ENCODE measurements around the gene SOCS6. TPM values are rescaled to one million over a fixed set of nuclear protein-coding genes. Genes with fewer than 3 reads are reported as not detected.
A peak's percentile ranks its signal among the peaks of the same experiment; 100 is the strongest.

The SOCS6 gene
- total RNA-seq, 2 experiments from 2014 or later = 1.7 to 2.1 TPM

GRCh38 chr18:70330887-70331286 is 42.0 kb downstream of the SOCS6 start:
- Mint-ChIP-seq H3K4me1 (peaks cover 2% of the 10 kb centered on the region), H3K27ac (no peak overlapping the region), H3K36me3 (ENCODE audit: low read depth) (peaks cover 2% of the 10 kb centered on the region), H3K4me3 (no peak overlapping the region), H3K9me3 (ENCODE audit: low read depth) (peaks cover 5% of the 10 kb centered on the region), H3K27me3 (no peaks in the 10 kb centered on the region)
- ATAC-seq (no peak), DNase-seq (no peak)
- POLR2A ChIA-PET = no interaction called here
- intact Hi-C loops (cut with DNase I, micrococcal nuclease) = no loop called here
- CTCF ChIA-PET = no interaction called here

- intact Hi-C loops (cut with DNase I, micrococcal nuclease) = no loop called here
- no peak overlapping the region for H3K4me3 Mint-ChIP-seq
- H3K9me3 Mint-ChIP-seq (ENCODE audit: low read depth) = peaks cover 5% of the 10 kb centered on the region
- CTCF ChIA-PET = no interaction called here
- H3K4me1 Mint-ChIP-seq = peaks cover 2% of the 10 kb centered on the region
- DNase-seq (no peak), ATAC-seq (no peak)
- H3K27ac Mint-ChIP-seq = no peak overlapping the region
- POLR2A ChIA-PET = no interaction called here
- no peaks in the 10 kb centered on the region for H3K36me3 Mint-ChIP-seq (ENCODE audit: low read depth)
- H3K27me3 Mint-ChIP-seq = no peaks in the 10 kb centered on the region
Observed at GRCh38 chr18:70331456-70332097, 42.7 kb downstream of the SOCS6 start.

- ChIA-PET CTCF (no interaction called here), POLR2A (no interaction called here)
- H3K4me1 Mint-ChIP-seq = peaks cover 2% of the 10 kb centered on the region
- ATAC-seq = no peak
- H3K27me3 Mint-ChIP-seq = no peaks in the 10 kb centered on the region
- no peaks in the 10 kb centered on the region for H3K36me3 Mint-ChIP-seq (ENCODE audit: low read depth)
- intact Hi-C loops (cut with DNase I, micrococcal nuclease) = no loop called here
- DNase-seq = no peak
- no peak overlapping the region for H3K27ac Mint-ChIP-seq
- H3K4me3 Mint-ChIP-seq = no peak overlapping the region
- H3K9me3 Mint-ChIP-seq (ENCODE audit: low read depth) = peaks cover 5% of the 10 kb centered on the region
Observed at GRCh38 chr18:70332694-70333093, 43.8 kb downstream of the SOCS6 start.

GRCh38 chr18:70333316-70333715 is 44.5 kb downstream of the SOCS6 start:
- no peak for DNase-seq
- Mint-ChIP-seq H3K27ac (no peak overlapping the region), H3K4me3 (no peak overlapping the region), H3K36me3 (ENCODE audit: low read depth) (no peaks in the 10 kb centered on the region), H3K9me3 (ENCODE audit: low read depth) (peaks cover 5% of the 10 kb centered on the region), H3K4me1 (peaks cover 2% of the 10 kb centered on the region), H3K27me3 (no peaks in the 10 kb centered on the region)
- ChIA-PET POLR2A (interaction anchor here (0.7 kb wide), 1 partner anchor 90 kb away, joined by 3 read pairs; no protein-coding TSS in a partner anchor), CTCF (no interaction called here)
- intact Hi-C loops (cut with DNase I, micrococcal nuclease) = no loop called here
- no peak for ATAC-seq

- H3K4me1 Mint-ChIP-seq = no peaks in the 10 kb centered on the region
- ChIA-PET POLR2A (interaction anchor here (0.7 kb wide), 1 partner anchor 89 kb away, joined by 3 read pairs; no protein-coding TSS in a partner anchor), CTCF (interaction anchor here (1.0 kb wide), 1 partner anchor 24 kb away, joined by 3 read pairs; no protein-coding TSS in a partner anchor)
- no peak overlapping the region for H3K27ac Mint-ChIP-seq
- H3K9me3 Mint-ChIP-seq (ENCODE audit: low read depth) = peaks cover 5% of the 10 kb centered on the region
- H3K4me3 Mint-ChIP-seq = no peak overlapping the region
- no peak for ATAC-seq
- intact Hi-C loops (cut with DNase I, micrococcal nuclease) = no loop called here
- H3K27me3 Mint-ChIP-seq = no peaks in the 10 kb centered on the region
- DNase-seq = no peak
- H3K36me3 Mint-ChIP-seq (ENCODE audit: low read depth) = no peaks in the 10 kb centered on the region
Observed at GRCh38 chr18:70333757-70334156, 44.9 kb downstream of the SOCS6 start.

GRCh38 chr18:70334264-70334663 is 45.4 kb downstream of the SOCS6 start:
- no peak for DNase-seq
- H3K36me3 Mint-ChIP-seq (ENCODE audit: low read depth) = no peaks in the 10 kb centered on the region
- no peak for ATAC-seq
- intact Hi-C loops (cut with DNase I, micrococcal nuclease) = no loop called here
- no peaks in the 10 kb centered on the region for H3K4me1 Mint-ChIP-seq
- CTCF ChIA-PET = interaction anchor here (1.0 kb wide), 1 partner anchor 24 kb away, joined by 3 read pairs; no protein-coding TSS in a partner anchor
- no peak overlapping the region for H3K27ac Mint-ChIP-seq
- H3K4me3 Mint-ChIP-seq = no peak overlapping the region
- peaks cover 5% of the 10 kb centered on the region for H3K9me3 Mint-ChIP-seq (ENCODE audit: low read depth)
- no peaks in the 10 kb centered on the region for H3K27me3 Mint-ChIP-seq
- POLR2A ChIA-PET = no interaction called here

- Mint-ChIP-seq H3K27ac (no peak overlapping the region), H3K4me3 (no peak overlapping the region), H3K36me3 (ENCODE audit: low read depth) (no peaks in the 10 kb centered on the region), H3K9me3 (ENCODE audit: low read depth) (peaks cover 5% of the 10 kb centered on the region), H3K27me3 (no peaks in the 10 kb centered on the region), H3K4me1 (no peaks in the 10 kb centered on the region)
- ChIA-PET POLR2A (no interaction called here), CTCF (interaction anchor here (1.0 kb wide), 1 partner anchor 25 kb away, joined by 3 read pairs; no protein-coding TSS in a partner anchor)
- ATAC-seq (no peak), DNase-seq (no peak)
- intact Hi-C loops (cut with DNase I, micrococcal nuclease) = no loop called here
Observed at GRCh38 chr18:70334728-70335329, 46.0 kb downstream of the SOCS6 start.

GRCh38 chr18:70335892-70336726 is 47.3 kb downstream of the SOCS6 start:
- ChIA-PET CTCF (no interaction called here), POLR2A (no interaction called here)

GRCh38 chr18:70337139-70337972 is 48.5 kb downstream of the SOCS6 start:
- peak; percentile 51 for ATAC-seq
- intact Hi-C loops (cut with DNase I, micrococcal nuclease) = no loop called here
- H3K27ac Mint-ChIP-seq = no peak overlapping the region
- ChIA-PET CTCF (no interaction called here), POLR2A (no interaction called here)
- no peaks in the 10 kb centered on the region for H3K4me1 Mint-ChIP-seq
- H3K9me3 Mint-ChIP-seq (ENCODE audit: low read depth) = peaks cover 3% of the 10 kb centered on the region
- no peaks in the 10 kb centered on the region for H3K27me3 Mint-ChIP-seq
- H3K4me3 Mint-ChIP-seq = no peak overlapping the region
- H3K36me3 Mint-ChIP-seq (ENCODE audit: low read depth) = no peaks in the 10 kb centered on the region
- DNase-seq = no peak

More at GRCh38 chr18:70335892-70336726, 47.3 kb downstream of the SOCS6 start:
- H3K4me1 Mint-ChIP-seq = no peaks in the 10 kb centered on the region
- ATAC-seq = no peak
- no peaks in the 10 kb centered on the region for H3K27me3 Mint-ChIP-seq
- intact Hi-C loops (cut with DNase I, micrococcal nuclease) = no loop called here
- no peak overlapping the region for H3K27ac Mint-ChIP-seq
- no peaks in the 10 kb centered on the region for H3K36me3 Mint-ChIP-seq (ENCODE audit: low read depth)
- H3K9me3 Mint-ChIP-seq (ENCODE audit: low read depth) = peaks cover 5% of the 10 kb centered on the region
- no peak overlapping the region for H3K4me3 Mint-ChIP-seq
- DNase-seq = no peak

- no peaks in the 10 kb centered on the region for H3K36me3 Mint-ChIP-seq (ENCODE audit: low read depth)
- no peak for DNase-seq
- intact Hi-C loops (cut with DNase I, micrococcal nuclease) = no loop called here
- no peak overlapping the region for H3K27ac Mint-ChIP-seq
- CTCF ChIA-PET = interaction anchor here (0.6 kb wide), 1 partner anchor 207 kb away, joined by 3 read pairs; no protein-coding TSS in a partner anchor
- H3K27me3 Mint-ChIP-seq = no peaks in the 10 kb centered on the region
- no peaks in the 10 kb centered on the region for H3K4me1 Mint-ChIP-seq
- POLR2A ChIA-PET = no interaction called here
- H3K9me3 Mint-ChIP-seq (ENCODE audit: low read depth) = peaks cover 3% of the 10 kb centered on the region
- ATAC-seq = no peak
- H3K4me3 Mint-ChIP-seq = no peak overlapping the region
Observed at GRCh38 chr18:70338890-70339289, 50.0 kb downstream of the SOCS6 start.

GRCh38 chr18:70339915-70340314 is 51.1 kb downstream of the SOCS6 start:
- POLR2A ChIA-PET = no interaction called here
- Mint-ChIP-seq H3K27ac (no peak overlapping the region), H3K9me3 (ENCODE audit: low read depth) (peaks cover under 1% of the 10 kb centered on the region), H3K27me3 (no peaks in the 10 kb centered on the region), H3K36me3 (ENCODE audit: low read depth) (no peaks in the 10 kb centered on the region), H3K4me1 (no peaks in the 10 kb centered on the region), H3K4me3 (no peak overlapping the region)
- DNase-seq (no peak), ATAC-seq (no peak)
- CTCF ChIA-PET = no interaction called here
- intact Hi-C loops (cut with DNase I, micrococcal nuclease) = no loop called here

Measured in activated CD4-positive, alpha-beta T cell treated with anti-CD3 and anti-CD28 coated beads for 36 hours (primary cell).